Measurements from ENCODE around the gene CCDC180.

DNA sequence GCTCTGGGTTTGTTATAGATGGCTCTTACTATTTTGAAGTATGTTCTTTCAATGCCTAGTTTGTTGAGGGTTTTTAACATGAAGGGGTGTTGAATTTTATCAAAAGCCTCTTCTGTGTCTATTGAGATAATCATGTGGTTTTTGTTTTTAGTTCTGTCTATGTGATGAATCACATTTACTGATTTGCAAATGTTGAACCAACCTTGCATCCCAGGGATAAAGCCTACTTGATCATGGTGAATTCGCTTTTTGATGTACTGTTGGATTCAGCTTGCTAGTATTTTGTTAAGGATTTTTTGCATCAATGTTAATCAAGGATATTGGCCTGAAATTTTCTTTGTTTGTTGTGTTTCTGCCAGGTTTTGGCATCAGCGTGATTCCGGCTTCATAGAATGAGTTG is 25.5 kb downstream of the CCDC180 start:
- TF ChIP-seq, protein P1, sequence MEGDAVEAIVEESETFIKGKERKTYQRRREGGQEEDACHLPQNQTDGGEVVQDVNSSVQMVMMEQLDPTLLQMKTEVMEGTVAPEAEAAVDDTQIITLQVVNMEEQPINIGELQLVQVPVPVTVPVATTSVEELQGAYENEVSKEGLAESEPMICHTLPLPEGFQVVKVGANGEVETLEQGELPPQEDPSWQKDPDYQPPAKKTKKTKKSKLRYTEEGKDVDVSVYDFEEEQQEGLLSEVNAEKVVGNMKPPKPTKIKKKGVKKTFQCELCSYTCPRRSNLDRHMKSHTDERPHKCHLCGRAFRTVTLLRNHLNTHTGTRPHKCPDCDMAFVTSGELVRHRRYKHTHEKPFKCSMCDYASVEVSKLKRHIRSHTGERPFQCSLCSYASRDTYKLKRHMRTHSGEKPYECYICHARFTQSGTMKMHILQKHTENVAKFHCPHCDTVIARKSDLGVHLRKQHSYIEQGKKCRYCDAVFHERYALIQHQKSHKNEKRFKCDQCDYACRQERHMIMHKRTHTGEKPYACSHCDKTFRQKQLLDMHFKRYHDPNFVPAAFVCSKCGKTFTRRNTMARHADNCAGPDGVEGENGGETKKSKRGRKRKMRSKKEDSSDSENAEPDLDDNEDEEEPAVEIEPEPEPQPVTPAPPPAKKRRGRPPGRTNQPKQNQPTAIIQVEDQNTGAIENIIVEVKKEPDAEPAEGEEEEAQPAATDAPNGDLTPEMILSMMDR (IDR thresholded peaks at IDR 0.05) = no peak
- no peak for TF ChIP-seq POLR2A (IDR thresholded peaks at IDR 0.05)

All from uterus (tissue), 2 donors.